Mucosa of descending colon (tissue), 3 donors: ENCODE measurements around the gene HOXB3. TPM values are rescaled to one million over a fixed set of nuclear protein-coding genes. Genes with fewer than 3 reads are reported as not detected.

Experiments used
- ATAC-seq: fragments of 200-7000 bp; cut with Tn5 transposase; one replicate; pipeline ENCODE4 v1.9.1; 2020; ENCODE audit warnings: mild to moderate bottlenecking, moderate library complexity
- DNase-seq, 3 donors: peaks; one replicate each; pipeline ENCODE4 v3.0.0-alpha.2; 2020
- H3K36me3 ChIP-seq: fragments of 200-600 bp; one replicate; pipeline ENCODE4 v1.8.0; 2021; ENCODE audit warnings: low read depth, mild to moderate bottlenecking
- H3K4me1 ChIP-seq: fragments of 200-600 bp; one replicate; pipeline ENCODE4 v1.8.0; 2021; ENCODE audit warnings: low read depth, mild to moderate bottlenecking
- H3K4me3 ChIP-seq: fragments of 200-600 bp; one replicate; pipeline ENCODE4 v1.8.0; 2021; ENCODE audit warnings: mild to moderate bottlenecking
- H3K9me3 ChIP-seq: fragments of 200-600 bp; one replicate; pipeline ENCODE4 v1.8.0; 2021; ENCODE audit warnings: mild to moderate bottlenecking
- CTCF ChIP-seq: fragments of 200-600 bp; IDR thresholded peaks from one replicate; pipeline ENCODE4 v1.8.0; 2022; ENCODE audit warnings: antibody characterized with exemption, mild to moderate bottlenecking
- intact Hi-C, 2 donors: fragments of 100-400 bp; cut with DNase I in 1 of 2; cut with micrococcal nuclease in 1 of 2; formaldehyde crosslinking; loops; one replicate each; pipeline versions ENCODE4 v1.11.0 to v1.11.1; 2022; cut with DNase I, micrococcal nuclease
- total RNA-seq, 3 donors: library from RNA; stranded (reverse); fragmentation: NEBNext Ultra II Directional in 2 of 3; extraction: Animal tissue kit (Norgen Biotek cat#: 25700) in 2 of 3; gene quantifications; one replicate each; pipeline versions ENCODE4 v1.2.1 to v1.2.4, GENCODE V29; 2021 to 2023
- donor health status: DM: no; HTN: no; CAD: no; lungs with moderate emphysema.
- donor health status: DM: no; HTN: no; CAD: no.
- donor health status: DM: no; HTN: yes; CAD: no.

The HOXB3 gene
- total RNA-seq, 3 donors from 2014 or later = 42.4 to 64.8 (median 43.4) TPM

DNA sequence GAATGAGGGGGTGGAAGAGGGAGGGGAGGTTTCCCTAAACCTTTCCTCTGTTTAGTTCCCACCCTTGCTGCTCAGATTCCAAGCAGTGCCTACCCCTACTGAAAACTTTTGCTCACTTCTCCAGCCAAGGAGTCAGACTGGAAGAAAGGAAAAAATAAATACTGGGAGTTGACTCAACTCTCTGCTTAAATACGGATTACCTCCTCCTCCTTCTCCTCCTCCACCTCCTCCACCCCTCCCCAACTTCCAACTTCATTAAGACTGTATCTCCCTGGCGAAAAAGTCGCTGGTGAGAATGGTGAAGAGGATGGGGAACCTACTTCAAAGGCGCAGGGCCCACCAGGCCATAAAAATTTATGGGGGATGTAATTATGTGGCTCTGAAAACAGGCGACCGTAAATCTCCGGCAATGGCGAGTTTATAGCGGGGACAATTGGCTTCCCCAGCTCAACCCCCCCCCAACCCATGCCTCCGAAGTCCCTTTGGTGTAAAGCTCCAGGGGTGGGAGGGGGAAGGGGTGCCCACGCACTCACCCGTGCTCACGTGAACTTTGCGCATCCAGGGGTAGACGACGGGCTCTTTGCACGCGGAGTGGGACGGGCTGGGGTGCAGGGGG, 12.6 kb downstream of the HOXB3 start:
- no peaks in the 10 kb centered on the region for H3K9me3 ChIP-seq
- peaks cover 53% of the 10 kb centered on the region for H3K4me1 ChIP-seq
- intact Hi-C loops = no loop called here
- no peak for TF ChIP-seq CTCF
- ATAC-seq (peak; percentile 29), DNase-seq (peak in 1 of 3 donors; percentile 60)
- no peak overlapping the region for H3K4me3 ChIP-seq
- no peaks in the 10 kb centered on the region for H3K36me3 ChIP-seq

DNA sequence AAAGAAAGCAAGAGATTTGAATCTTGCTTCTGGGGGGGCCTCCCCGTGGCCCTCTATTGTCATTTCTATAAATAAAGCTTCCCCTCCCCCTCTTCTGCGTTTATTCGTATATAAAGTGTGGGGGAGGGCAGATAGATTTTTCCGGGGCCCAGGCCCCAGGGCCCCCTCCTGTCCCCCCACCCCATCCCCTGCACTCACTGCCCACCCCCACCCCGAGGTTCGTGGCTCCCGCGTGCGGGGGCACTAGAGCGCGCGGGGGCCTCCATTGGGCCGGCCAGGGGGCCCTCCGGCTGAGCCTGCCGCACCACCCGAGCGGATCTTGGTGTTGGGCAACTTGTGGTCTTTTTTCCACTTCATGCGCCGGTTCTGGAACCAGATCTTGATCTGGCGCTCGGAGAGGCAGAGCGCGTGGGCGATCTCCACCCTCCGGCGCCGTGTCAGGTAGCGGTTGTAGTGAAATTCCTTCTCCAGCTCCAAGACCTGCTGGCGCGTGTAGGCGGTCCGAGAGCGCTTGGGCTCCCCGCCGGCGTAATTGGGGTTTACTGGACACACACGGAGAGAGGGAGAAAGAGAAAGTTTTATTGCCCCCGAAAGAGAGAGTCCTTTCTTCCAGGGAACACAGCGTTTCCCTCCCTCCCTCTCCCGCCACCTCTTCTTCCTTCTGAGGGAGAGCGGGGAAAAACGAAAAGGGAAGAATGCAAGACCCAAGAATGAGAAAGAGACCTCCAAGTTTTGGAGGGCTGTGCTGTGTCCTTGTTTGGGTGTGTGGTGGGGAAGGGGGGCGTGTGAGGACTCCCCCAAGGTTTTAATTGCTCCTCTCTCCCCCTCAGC, 13.3 kb downstream of the HOXB3 start:
- intact Hi-C loops = no loop called here
- peaks cover 57% of the 10 kb centered on the region for H3K4me1 ChIP-seq
- ATAC-seq (no peak), DNase-seq (no peak)
- no peaks in the 10 kb centered on the region for H3K36me3 ChIP-seq
- no peaks in the 10 kb centered on the region for H3K9me3 ChIP-seq
- H3K4me3 ChIP-seq = no peak overlapping the region
- no peak for TF ChIP-seq CTCF

DNA sequence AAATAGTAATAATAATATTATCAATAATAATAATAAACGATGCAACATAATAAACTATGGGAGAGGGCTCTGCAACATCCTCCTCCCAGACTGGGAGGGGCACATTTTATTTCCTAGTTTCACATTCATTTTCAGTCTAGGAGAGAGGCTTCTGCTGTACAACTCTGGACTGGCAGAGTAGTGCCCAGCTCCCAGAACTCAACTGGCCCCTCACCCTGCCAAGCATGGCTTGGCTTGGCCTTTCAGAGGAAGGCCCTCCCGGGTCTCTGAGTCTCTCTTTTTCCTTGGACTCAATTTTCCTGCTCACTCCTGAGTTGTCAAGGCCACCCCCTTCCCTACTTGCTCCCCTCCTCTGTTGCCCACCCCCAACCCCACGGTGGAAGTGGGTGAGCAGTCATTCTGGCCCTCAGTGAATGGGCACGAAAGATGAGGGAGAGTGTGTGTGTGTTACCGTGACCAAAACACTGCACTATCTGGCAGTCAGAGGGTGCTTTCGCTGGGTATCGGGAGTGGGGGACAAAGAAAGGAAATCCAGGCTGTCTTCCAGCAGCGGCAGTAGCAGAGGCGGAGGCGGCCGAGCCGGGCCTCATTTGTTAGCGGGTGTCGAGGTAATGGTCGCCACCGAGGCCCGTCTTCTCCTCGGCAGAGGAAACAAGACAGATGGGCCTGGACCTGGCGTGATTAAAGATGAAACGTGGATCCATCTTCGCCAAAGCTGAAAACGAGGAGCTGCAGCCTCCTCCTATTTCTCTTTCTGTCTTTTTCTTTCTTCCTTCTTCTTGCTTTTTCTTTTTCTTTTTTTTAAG, 14.2 kb downstream of the HOXB3 start:
- DNase-seq = no peak
- ATAC-seq = peak; percentile 17
- no peaks in the 10 kb centered on the region for H3K36me3 ChIP-seq
- intact Hi-C loops = no loop called here
- peaks cover 54% of the 10 kb centered on the region for H3K4me1 ChIP-seq
- H3K4me3 ChIP-seq = no peak overlapping the region
- no peak for TF ChIP-seq CTCF
- H3K9me3 ChIP-seq = no peaks in the 10 kb centered on the region

- no peaks in the 10 kb centered on the region for H3K36me3 ChIP-seq
- no peak overlapping the region for H3K4me3 ChIP-seq
- TF ChIP-seq CTCF = no peak
- ATAC-seq = no peak
- H3K9me3 ChIP-seq = no peaks in the 10 kb centered on the region
- intact Hi-C loops = no loop called here
- H3K4me1 ChIP-seq = peaks cover 47% of the 10 kb centered on the region
- DNase-seq = no peak
These were observed 14.9 kb downstream of the HOXB3 start for GRCh38 chr17:48575066-48575582.

GRCh38 chr17:48574505-48575065, 15.5 kb downstream of the HOXB3 start:
- no peaks in the 10 kb centered on the region for H3K9me3 ChIP-seq
- DNase-seq (peak in 1 of 3 donors; percentile 9), ATAC-seq (no peak)
- H3K36me3 ChIP-seq = no peaks in the 10 kb centered on the region
- no peak overlapping the region for H3K4me3 ChIP-seq
- intact Hi-C loops = no loop called here
- peaks cover 42% of the 10 kb centered on the region for H3K4me1 ChIP-seq
- no peak for TF ChIP-seq CTCF
